ENCODE data around the gene ZFHX3. TPM values are rescaled to one million over a fixed set of nuclear protein-coding genes. Genes with fewer than 3 reads are reported as not detected.
A peak's percentile ranks its signal among the peaks of the same experiment; 100 is the strongest.

ZFHX3 gene
- total and polyA plus RNA-seq, 7 experiments from 2014 or later, result 0.09 to 9.8 (median 1.7) TPM

DNA sequence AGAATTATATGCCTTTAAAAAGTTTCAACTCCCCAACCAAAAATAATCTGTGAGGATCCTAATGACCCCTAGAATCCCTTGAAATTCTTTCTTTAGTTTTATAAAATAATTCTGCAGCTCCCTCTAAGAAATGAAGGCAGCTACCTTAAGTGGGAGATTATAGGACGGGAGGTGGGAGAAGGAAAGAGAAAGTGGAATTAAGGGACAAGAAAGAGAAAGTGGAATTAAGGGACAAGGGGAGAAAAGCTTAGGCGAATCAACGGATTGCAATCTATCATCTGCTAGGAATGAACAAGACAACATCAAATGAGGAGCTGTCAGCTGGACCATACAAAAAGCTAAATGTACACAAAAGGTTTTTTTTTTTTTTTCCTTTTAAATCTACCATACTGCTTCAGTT lies 262.0 kb downstream of the ZFHX3 start:
- Mint-ChIP-seq H3K4me1 (peaks cover 9 to 32% (median 14%) of the 10 kb centered on the region in 7 donors), H3K27ac (no peak overlapping the region), H3K9me3 (no peaks in the 10 kb centered on the region), H3K27me3 (peaks cover 11 to 52% (median 32%) of the 10 kb centered on the region in 5 donors), H3K36me3 (peaks cover 0 to 2% (median 0%) of the 10 kb centered on the region in 5 donors), H3K4me3 (peak overlapping the region in 5 of 10 donors; percentile 10 to 39 (median 26))
- DNase-seq (no peak), ATAC-seq (no peak)
- H3K9me3 ChIP-seq (ENCODE audit: control insufficient read depth in 2 of 3, low read length in 3 of 3), result no peaks in the 10 kb centered on the region
- peaks cover 0 to 11% of the 10 kb centered on the region in 2 donors for H3K27me3 ChIP-seq (ENCODE audit: control insufficient read depth in 2 of 2, insufficient read depth in 2 of 2, low read length in 2 of 2)
- H3K4me1 ChIP-seq (ENCODE audit: control insufficient read depth in 2 of 2, insufficient read depth in 2 of 2, low read length in 2 of 2), result no peaks in the 10 kb centered on the region
- no peak overlapping the region for H3K4me3 ChIP-seq (ENCODE audit: low read length)
- no peaks in the 10 kb centered on the region for H3K36me3 ChIP-seq (ENCODE audit: control insufficient read depth in 2 of 3, insufficient read depth in 3 of 3, low read length in 3 of 3)
- H3K27ac ChIP-seq (ENCODE audit: low read depth, low read length), result no peak overlapping the region
- intact Hi-C loops (cut with micrococcal nuclease), result loop anchor here in 1 of 2 donors (5.0 kb wide), 1 partner anchor 261 kb away; the partner anchor contains the start of gene ZFHX3
- ChIA-PET POLR2A (interaction anchor here (0.6 kb wide), 1 partner anchor 890 kb away, joined by 3 read pairs; no protein-coding TSS in a partner anchor), CTCF (no interaction called here)

DNA sequence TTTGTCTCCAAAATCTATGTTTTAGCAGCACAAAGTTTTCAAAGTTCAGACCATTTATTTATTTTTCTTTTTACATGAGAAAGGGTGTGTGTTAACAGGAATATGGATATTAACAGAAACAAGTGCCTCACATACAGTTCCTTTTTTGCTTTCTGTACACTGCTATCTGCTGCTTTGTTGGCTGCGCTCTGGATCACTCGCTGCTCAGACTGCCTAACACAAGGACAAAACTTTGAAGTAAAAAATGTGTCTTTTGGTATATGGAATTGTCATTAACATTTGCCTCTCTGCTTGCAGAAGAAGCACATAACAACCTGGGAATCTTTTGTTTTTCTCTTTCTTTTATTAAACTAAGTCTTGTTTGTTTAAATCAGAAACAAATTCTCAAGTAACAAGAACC lies 262.8 kb downstream of the ZFHX3 start:
- Mint-ChIP-seq H3K36me3 (peaks cover 0 to 2% (median 0%) of the 10 kb centered on the region in 5 donors), H3K27ac (no peak overlapping the region), H3K4me3 (no peak overlapping the region), H3K4me1 (peaks cover 9 to 32% (median 14%) of the 10 kb centered on the region in 7 donors), H3K9me3 (no peaks in the 10 kb centered on the region), H3K27me3 (peaks cover 11 to 50% (median 32%) of the 10 kb centered on the region in 5 donors)
- CTCF ChIA-PET, result no interaction called here
- DNase-seq (no peak), ATAC-seq (no peak)
- intact Hi-C loops (cut with micrococcal nuclease), result loop anchor here in 1 of 2 donors (5.0 kb wide), 1 partner anchor 262 kb away; the partner anchor contains the start of gene ZFHX3
- Histone ChIP-seq H3K27ac (ENCODE audit: low read depth, low read length) (no peak overlapping the region), H3K4me1 (ENCODE audit: control insufficient read depth in 2 of 2, insufficient read depth in 2 of 2, low read length in 2 of 2) (no peaks in the 10 kb centered on the region), H3K27me3 (ENCODE audit: control insufficient read depth in 2 of 2, insufficient read depth in 2 of 2, low read length in 2 of 2) (peaks cover 0 to 11% of the 10 kb centered on the region in 2 donors), H3K9me3 (ENCODE audit: control insufficient read depth in 2 of 3, low read length in 3 of 3) (no peaks in the 10 kb centered on the region), H3K36me3 (ENCODE audit: control insufficient read depth in 2 of 3, insufficient read depth in 3 of 3, low read length in 3 of 3) (no peaks in the 10 kb centered on the region), H3K4me3 (ENCODE audit: low read length) (no peak overlapping the region)
- POLR2A ChIA-PET, result no interaction called here

DNA sequence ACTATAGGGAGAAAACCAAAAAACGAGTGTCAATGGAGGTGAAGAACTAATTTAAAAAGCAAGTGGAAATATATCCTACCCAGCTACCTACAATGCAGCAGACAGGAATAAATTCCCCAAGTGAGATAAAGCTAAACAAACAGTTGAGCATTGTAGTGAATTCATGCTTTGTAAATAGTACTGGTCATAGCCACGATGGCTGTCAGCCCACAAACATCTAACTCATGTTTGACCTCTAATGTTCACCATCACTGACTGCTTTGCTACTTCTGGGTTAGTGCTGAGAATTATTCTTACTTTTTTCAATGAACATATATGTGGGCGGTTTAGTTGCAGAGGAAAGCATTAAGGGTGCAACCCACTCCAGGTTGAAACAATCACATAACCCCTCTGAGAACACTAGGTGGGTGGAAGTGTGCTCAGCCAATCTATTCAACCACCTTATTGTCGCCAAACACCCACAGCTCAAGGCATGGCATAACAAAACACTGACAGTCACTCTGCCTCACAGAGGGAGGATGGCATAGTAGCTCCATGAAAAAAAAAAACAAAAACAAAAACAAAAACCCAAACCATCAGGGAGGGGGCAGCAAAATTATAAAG lies 264.1 kb downstream of the ZFHX3 start:
- peak overlapping the region in 1 of 9 donors; percentile 60 for H3K27ac Mint-ChIP-seq
- no peak for DNase-seq
- H3K4me1 Mint-ChIP-seq, result peaks cover 9 to 29% (median 14%) of the 10 kb centered on the region in 7 donors
- peaks cover 11 to 45% (median 26%) of the 10 kb centered on the region in 5 donors for H3K27me3 Mint-ChIP-seq
- H3K4me1 ChIP-seq (ENCODE audit: control insufficient read depth in 2 of 2, insufficient read depth in 2 of 2, low read length in 2 of 2), result no peaks in the 10 kb centered on the region
- H3K27me3 ChIP-seq (ENCODE audit: control insufficient read depth in 2 of 2, insufficient read depth in 2 of 2, low read length in 2 of 2), result peaks cover 0 to 11% of the 10 kb centered on the region in 2 donors
- ChIA-PET POLR2A (no interaction called here), CTCF (no interaction called here)
- intact Hi-C loops (cut with micrococcal nuclease), result no loop called here
- H3K9me3 ChIP-seq (ENCODE audit: control insufficient read depth in 2 of 3, low read length in 3 of 3), result no peaks in the 10 kb centered on the region
- H3K36me3 ChIP-seq (ENCODE audit: control insufficient read depth in 2 of 3, insufficient read depth in 3 of 3, low read length in 3 of 3), result no peaks in the 10 kb centered on the region
- H3K27ac ChIP-seq (ENCODE audit: low read depth, low read length), result no peak overlapping the region
- peaks cover 0 to 2% (median 0%) of the 10 kb centered on the region in 5 donors for H3K36me3 Mint-ChIP-seq
- H3K4me3 ChIP-seq (ENCODE audit: low read length), result no peak overlapping the region
- no peak for ATAC-seq
- H3K4me3 Mint-ChIP-seq, result no peak overlapping the region
- no peaks in the 10 kb centered on the region for H3K9me3 Mint-ChIP-seq

DNA sequence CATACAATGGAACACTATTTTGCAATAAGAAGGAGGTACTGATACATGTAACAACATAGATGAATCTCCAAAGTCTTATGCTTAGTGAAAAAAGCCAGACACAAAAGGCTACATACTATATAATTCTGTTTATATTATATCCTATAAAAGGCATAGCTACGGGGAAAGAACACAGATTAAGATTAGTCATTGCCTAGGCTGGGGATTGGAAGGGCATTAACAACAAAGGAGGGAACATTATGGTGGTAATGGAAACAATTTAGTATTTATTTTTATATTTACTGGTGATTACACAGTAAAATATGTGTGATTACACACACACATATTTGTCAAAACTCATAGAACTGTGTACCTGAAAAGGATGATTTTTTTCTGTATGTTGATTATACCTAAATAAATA lies 278.1 kb downstream of the ZFHX3 start:
- H3K27me3 Mint-ChIP-seq, result no peaks in the 10 kb centered on the region
- Histone ChIP-seq H3K9me3 (ENCODE audit: control insufficient read depth in 2 of 3, low read length in 3 of 3) (no peaks in the 10 kb centered on the region), H3K27me3 (ENCODE audit: control insufficient read depth in 2 of 2, insufficient read depth in 2 of 2, low read length in 2 of 2) (no peaks in the 10 kb centered on the region), H3K4me1 (ENCODE audit: control insufficient read depth in 2 of 2, insufficient read depth in 2 of 2, low read length in 2 of 2) (no peaks in the 10 kb centered on the region), H3K36me3 (ENCODE audit: control insufficient read depth in 2 of 3, insufficient read depth in 3 of 3, low read length in 3 of 3) (no peaks in the 10 kb centered on the region), H3K4me3 (ENCODE audit: low read length) (no peak overlapping the region), H3K27ac (ENCODE audit: low read depth, low read length) (no peak overlapping the region)
- H3K9me3 Mint-ChIP-seq, result peaks cover 0 to 14% (median 5%) of the 10 kb centered on the region in 11 donors
- H3K4me3 Mint-ChIP-seq, result no peak overlapping the region
- ATAC-seq (no peak), DNase-seq (no peak)
- ChIA-PET POLR2A (no interaction called here), CTCF (no interaction called here)
- peaks cover 2 to 5% (median 4%) of the 10 kb centered on the region in 5 donors for H3K36me3 Mint-ChIP-seq
- H3K4me1 Mint-ChIP-seq, result peaks cover 0 to 9% (median 3%) of the 10 kb centered on the region in 7 donors
- intact Hi-C loops (cut with micrococcal nuclease), result no loop called here
- H3K27ac Mint-ChIP-seq, result no peak overlapping the region

DNA sequence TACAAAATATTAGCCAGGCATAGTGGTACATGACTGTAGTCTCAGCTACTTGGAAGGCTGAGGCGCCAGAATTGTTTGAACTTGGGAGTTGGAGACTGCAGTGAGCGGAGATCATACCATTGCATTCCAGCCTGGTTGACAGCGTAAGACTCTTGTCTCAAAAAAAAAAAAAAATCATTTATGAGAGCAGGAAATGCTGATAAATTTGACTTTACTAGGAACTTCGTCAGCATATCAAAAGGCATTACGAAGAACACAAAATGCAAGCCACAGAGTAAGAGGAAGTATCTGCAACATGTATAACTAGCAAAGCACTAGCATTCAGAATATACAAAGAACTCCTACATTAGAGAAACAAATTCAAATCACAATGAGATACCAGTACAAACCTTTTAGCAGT lies 279.3 kb downstream of the ZFHX3 start:
- DNase-seq (peak in 1 of 9 donors; percentile 14), ATAC-seq (peak; percentile 22)
- Histone ChIP-seq H3K36me3 (ENCODE audit: control insufficient read depth in 2 of 3, insufficient read depth in 3 of 3, low read length in 3 of 3) (no peaks in the 10 kb centered on the region), H3K27ac (ENCODE audit: low read depth, low read length) (no peak overlapping the region), H3K9me3 (ENCODE audit: control insufficient read depth in 2 of 3, low read length in 3 of 3) (no peaks in the 10 kb centered on the region), H3K27me3 (ENCODE audit: control insufficient read depth in 2 of 2, insufficient read depth in 2 of 2, low read length in 2 of 2) (no peaks in the 10 kb centered on the region), H3K4me3 (ENCODE audit: low read length) (no peak overlapping the region), H3K4me1 (ENCODE audit: control insufficient read depth in 2 of 2, insufficient read depth in 2 of 2, low read length in 2 of 2) (no peaks in the 10 kb centered on the region)
- CTCF ChIA-PET, result no interaction called here
- peak overlapping the region in 3 of 10 donors; percentile 0 to 20 (median 1) for H3K4me3 Mint-ChIP-seq
- peaks cover 2 to 5% (median 4%) of the 10 kb centered on the region in 5 donors for H3K36me3 Mint-ChIP-seq
- intact Hi-C loops (cut with micrococcal nuclease), result no loop called here
- POLR2A ChIA-PET, result no interaction called here
- peaks cover 0 to 14% (median 5%) of the 10 kb centered on the region in 11 donors for H3K9me3 Mint-ChIP-seq
- peak overlapping the region in 3 of 9 donors; percentile 12 to 53 (median 18) for H3K27ac Mint-ChIP-seq
- peaks cover 0 to 9% (median 3%) of the 10 kb centered on the region in 7 donors for H3K4me1 Mint-ChIP-seq
- no peaks in the 10 kb centered on the region for H3K27me3 Mint-ChIP-seq

DNA sequence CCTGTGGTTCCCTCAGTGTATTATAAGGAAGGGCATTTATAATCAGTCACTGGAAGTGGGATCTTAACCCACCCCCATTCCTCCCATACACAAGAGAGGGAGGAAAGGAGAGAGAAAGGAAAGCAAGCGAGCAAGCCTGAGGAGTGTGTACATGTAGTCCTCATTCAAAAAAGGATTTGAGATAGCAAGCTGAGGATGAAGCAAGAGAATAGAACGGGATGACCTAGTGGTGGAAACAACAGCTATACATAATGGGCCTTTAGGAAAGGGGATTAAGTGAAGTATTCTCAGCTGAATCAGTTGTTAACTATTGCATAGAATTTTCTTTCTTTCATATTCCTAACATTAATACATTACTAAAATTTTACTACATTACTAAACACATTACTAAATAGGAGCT lies 281.4 kb downstream of the ZFHX3 start:
- intact Hi-C loops (cut with micrococcal nuclease), result no loop called here
- no peak overlapping the region for H3K27ac Mint-ChIP-seq
- H3K4me3 ChIP-seq (ENCODE audit: low read length), result no peak overlapping the region
- H3K4me1 ChIP-seq (ENCODE audit: control insufficient read depth in 2 of 2, insufficient read depth in 2 of 2, low read length in 2 of 2), result no peaks in the 10 kb centered on the region
- H3K4me1 Mint-ChIP-seq, result peaks cover 0 to 9% (median 3%) of the 10 kb centered on the region in 7 donors
- no peaks in the 10 kb centered on the region for H3K27me3 Mint-ChIP-seq
- no peaks in the 10 kb centered on the region for H3K27me3 ChIP-seq (ENCODE audit: control insufficient read depth in 2 of 2, insufficient read depth in 2 of 2, low read length in 2 of 2)
- no peak overlapping the region for H3K4me3 Mint-ChIP-seq
- ChIA-PET CTCF (no interaction called here), POLR2A (no interaction called here)
- no peaks in the 10 kb centered on the region for H3K9me3 ChIP-seq (ENCODE audit: control insufficient read depth in 2 of 3, low read length in 3 of 3)
- H3K36me3 ChIP-seq (ENCODE audit: control insufficient read depth in 2 of 3, insufficient read depth in 3 of 3, low read length in 3 of 3), result no peaks in the 10 kb centered on the region
- ATAC-seq (no peak), DNase-seq (no peak)
- no peak overlapping the region for H3K27ac ChIP-seq (ENCODE audit: low read depth, low read length)
- H3K9me3 Mint-ChIP-seq, result peaks cover 0 to 11% (median 4%) of the 10 kb centered on the region in 11 donors
- peaks cover 0 to 6% (median 3%) of the 10 kb centered on the region in 5 donors for H3K36me3 Mint-ChIP-seq

Measured in naive thymus-derived CD4-positive, alpha-beta T cell (primary cell).